ENCODE results near the gene RPS15. TPM values are rescaled to one million over a fixed set of nuclear protein-coding genes. Genes with fewer than 3 reads are reported as not detected.
A peak's percentile ranks its signal among the peaks of the same experiment; 100 is the strongest.

RPS15 gene
- total RNA-seq, 3 donors from 2014 or later (not counting 1 experiment from before 2014, with no cell fraction given) = 731 to 872 (median 837) TPM

DNA sequence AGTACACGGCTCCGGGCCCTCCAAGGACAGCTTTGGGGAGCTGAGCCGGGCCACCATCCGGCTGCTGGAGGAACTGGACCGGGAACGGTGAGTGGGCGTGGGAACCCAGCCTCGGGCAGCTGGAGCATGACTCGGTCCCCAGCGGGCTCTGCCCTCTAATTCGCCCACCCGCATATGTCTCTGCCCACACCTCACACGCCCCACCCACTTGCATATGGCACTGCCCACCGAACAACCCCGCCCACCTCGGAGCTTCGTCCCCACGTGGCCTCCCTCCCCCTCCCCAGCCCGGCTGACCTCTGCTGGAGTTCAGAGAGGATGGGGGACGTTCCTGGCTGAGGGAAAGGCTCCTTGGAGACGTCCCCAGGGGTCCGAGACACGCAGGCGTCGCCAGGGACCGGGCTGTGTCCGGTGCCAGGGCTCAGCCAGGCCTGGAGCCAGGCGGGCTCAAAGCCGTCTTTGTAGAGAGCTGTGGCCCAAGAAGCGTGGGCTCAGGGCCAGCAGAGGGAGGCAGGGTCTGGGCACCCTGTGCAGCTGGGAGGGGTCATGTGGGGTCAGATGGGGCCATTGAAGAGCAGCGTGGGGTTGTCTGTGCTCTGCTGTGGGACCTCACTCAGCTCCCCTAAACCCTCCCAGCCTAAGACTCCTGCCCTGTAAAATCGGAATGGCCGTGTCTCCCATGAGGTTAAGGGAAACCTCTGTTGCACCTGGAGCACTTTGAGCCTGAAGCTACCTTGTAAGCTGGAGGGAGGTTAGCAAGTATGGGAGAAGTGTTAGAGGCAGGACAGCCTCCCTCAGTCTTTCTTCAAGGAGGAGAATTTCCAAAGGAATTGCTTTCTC lies 15.5 kb downstream of the RPS15 start:
- Mint-ChIP-seq H3K9me3 (no peaks in the 10 kb centered on the region), H3K36me3 (no peaks in the 10 kb centered on the region), H3K27me3 (ENCODE audit: low read depth in 2 of 2) (peaks cover 18 to 32% of the 10 kb centered on the region in 2 donors), H3K4me3 (no peak overlapping the region), H3K27ac (no peak overlapping the region), H3K4me1 (peaks cover 4 to 26% of the 10 kb centered on the region in 2 donors)
- TF ChIP-seq, protein P1, sequence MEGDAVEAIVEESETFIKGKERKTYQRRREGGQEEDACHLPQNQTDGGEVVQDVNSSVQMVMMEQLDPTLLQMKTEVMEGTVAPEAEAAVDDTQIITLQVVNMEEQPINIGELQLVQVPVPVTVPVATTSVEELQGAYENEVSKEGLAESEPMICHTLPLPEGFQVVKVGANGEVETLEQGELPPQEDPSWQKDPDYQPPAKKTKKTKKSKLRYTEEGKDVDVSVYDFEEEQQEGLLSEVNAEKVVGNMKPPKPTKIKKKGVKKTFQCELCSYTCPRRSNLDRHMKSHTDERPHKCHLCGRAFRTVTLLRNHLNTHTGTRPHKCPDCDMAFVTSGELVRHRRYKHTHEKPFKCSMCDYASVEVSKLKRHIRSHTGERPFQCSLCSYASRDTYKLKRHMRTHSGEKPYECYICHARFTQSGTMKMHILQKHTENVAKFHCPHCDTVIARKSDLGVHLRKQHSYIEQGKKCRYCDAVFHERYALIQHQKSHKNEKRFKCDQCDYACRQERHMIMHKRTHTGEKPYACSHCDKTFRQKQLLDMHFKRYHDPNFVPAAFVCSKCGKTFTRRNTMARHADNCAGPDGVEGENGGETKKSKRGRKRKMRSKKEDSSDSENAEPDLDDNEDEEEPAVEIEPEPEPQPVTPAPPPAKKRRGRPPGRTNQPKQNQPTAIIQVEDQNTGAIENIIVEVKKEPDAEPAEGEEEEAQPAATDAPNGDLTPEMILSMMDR (IDR thresholded peaks at IDR 0.05) = no peak
- Histone ChIP-seq H3K27ac (ENCODE audit: low read length) (no peak overlapping the region), H3K4me3 (ENCODE audit: low read length) (no peak overlapping the region), H3K4me1 (ENCODE audit: control insufficient read depth, insufficient read depth, low read length) (peaks cover 29% of the 10 kb centered on the region), H3K9me3 (ENCODE audit: control insufficient read depth, insufficient read depth, low read length) (peaks cover 7% of the 10 kb centered on the region), H3K36me3 (ENCODE audit: control insufficient read depth, insufficient read depth, low read length) (no peaks in the 10 kb centered on the region), H3K27me3 (ENCODE audit: control insufficient read depth, insufficient read depth, low read length) (peaks cover 64% of the 10 kb centered on the region)
- 50% methylated on average over 33 of the region's 33 CpGs for whole genome bisulfite sequencing (ENCODE audit: insufficient coverage)
- DNase-seq (no peak), ATAC-seq (no peak)
- intact Hi-C loops (cut with micrococcal nuclease) = no loop called here

DNA sequence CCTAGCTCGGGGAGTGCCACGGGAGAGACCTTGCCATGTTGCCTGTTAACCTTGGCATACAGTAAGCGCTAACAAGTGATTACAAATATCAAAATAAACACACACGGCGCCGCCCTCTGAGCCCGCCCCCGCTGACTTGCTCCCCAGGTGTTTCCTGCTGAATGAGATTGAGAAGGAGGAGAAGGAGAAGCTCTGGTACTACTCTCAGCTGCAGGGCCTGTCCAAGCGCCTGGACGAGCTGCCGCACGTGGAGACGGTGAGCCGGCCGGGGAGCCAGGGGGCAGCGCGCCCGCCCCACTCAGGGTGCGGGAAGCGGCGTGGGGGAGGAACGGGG lies 16.8 kb downstream of the RPS15 start:
- Mint-ChIP-seq H3K27ac (no peak overlapping the region), H3K4me3 (no peak overlapping the region), H3K36me3 (no peaks in the 10 kb centered on the region), H3K9me3 (no peaks in the 10 kb centered on the region), H3K27me3 (ENCODE audit: low read depth in 2 of 2) (peaks cover 10 to 24% of the 10 kb centered on the region in 2 donors), H3K4me1 (peaks cover 0 to 26% of the 10 kb centered on the region in 2 donors)
- intact Hi-C loops (cut with micrococcal nuclease) = no loop called here
- DNase-seq (no peak), ATAC-seq (no peak)
- under 1% methylated on average over 19 of the region's 22 CpGs for WGBS (ENCODE audit: insufficient coverage)
- H3K27ac ChIP-seq (ENCODE audit: low read length) = no peak overlapping the region
- TF ChIP-seq, protein P1 (IDR thresholded peaks at IDR 0.05) = no peak
- no peak overlapping the region for H3K4me3 ChIP-seq (ENCODE audit: low read length)
- H3K36me3 ChIP-seq (ENCODE audit: control insufficient read depth, insufficient read depth, low read length) = no peaks in the 10 kb centered on the region
- H3K9me3 ChIP-seq (ENCODE audit: control insufficient read depth, insufficient read depth, low read length) = peaks cover 7% of the 10 kb centered on the region
- peaks cover 24% of the 10 kb centered on the region for H3K4me1 ChIP-seq (ENCODE audit: control insufficient read depth, insufficient read depth, low read length)
- peaks cover 54% of the 10 kb centered on the region for H3K27me3 ChIP-seq (ENCODE audit: control insufficient read depth, insufficient read depth, low read length)

DNA sequence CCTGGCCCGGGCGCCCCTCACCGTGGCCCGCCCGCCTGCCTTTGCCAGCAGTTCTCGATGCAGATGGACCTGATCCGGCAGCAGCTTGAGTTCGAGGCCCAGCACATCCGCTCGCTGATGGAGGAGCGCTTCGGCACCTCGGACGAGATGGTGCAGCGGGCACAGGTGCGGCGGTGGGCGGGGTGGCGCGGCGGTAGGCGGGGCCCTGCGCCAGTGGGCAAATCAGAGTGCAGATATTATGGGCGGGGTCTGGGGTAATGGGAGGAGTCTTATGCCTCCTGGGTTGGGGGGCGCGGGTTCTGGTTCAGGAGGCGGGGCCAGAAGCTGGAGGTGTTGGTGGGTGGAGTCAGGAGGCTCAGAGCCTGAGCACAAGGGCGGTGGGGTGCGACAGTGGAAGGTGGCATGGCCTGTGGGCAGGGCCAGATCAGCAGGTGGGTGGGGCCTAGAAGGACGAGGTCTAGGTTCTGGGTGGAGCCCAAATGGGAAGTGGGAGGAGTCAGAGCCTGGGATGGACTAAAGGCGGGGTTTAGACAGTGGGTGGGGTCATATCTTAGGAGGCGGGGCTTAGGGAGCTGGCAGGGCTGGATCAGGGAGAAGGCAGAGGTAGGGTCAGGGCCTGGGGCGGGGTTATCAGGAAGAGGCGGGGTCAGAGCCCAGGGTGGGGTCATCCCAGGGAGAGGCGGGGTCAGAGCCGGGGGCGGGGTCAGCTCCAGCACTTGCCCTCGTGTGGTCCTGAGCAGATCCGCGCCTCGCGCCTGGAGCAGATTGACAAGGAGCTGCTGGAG lies 17.3 kb downstream of the RPS15 start:
- 3% methylated on average over 42 of the region's 42 CpGs for WGBS (ENCODE audit: insufficient coverage)
- Mint-ChIP-seq H3K27ac (no peak overlapping the region), H3K4me3 (peak overlapping the region; percentile 49), H3K4me1 (peaks cover 0 to 22% of the 10 kb centered on the region in 2 donors), H3K9me3 (no peaks in the 10 kb centered on the region), H3K27me3 (ENCODE audit: low read depth in 2 of 2) (peaks cover 7 to 21% of the 10 kb centered on the region in 2 donors), H3K36me3 (no peaks in the 10 kb centered on the region)
- no peak overlapping the region for H3K4me3 ChIP-seq (ENCODE audit: low read length)
- peaks cover 1% of the 10 kb centered on the region for H3K36me3 ChIP-seq (ENCODE audit: control insufficient read depth, insufficient read depth, low read length)
- intact Hi-C loops (cut with micrococcal nuclease) = no loop called here
- peak; percentile 80 to 87 (median 83) for ATAC-seq
- TF ChIP-seq, protein P1 (IDR thresholded peaks at IDR 0.05) = no peak
- H3K4me1 ChIP-seq (ENCODE audit: control insufficient read depth, insufficient read depth, low read length) = peaks cover 20% of the 10 kb centered on the region
- H3K9me3 ChIP-seq (ENCODE audit: control insufficient read depth, insufficient read depth, low read length) = peaks cover 7% of the 10 kb centered on the region
- peak; percentile 47 to 75 for DNase-seq
- no peak overlapping the region for H3K27ac ChIP-seq (ENCODE audit: low read length)
- H3K27me3 ChIP-seq (ENCODE audit: control insufficient read depth, insufficient read depth, low read length) = peaks cover 50% of the 10 kb centered on the region
